Mesendoderm (in vitro differentiated cells): ENCODE results near the gene DDX46.
A peak's percentile ranks its signal among the peaks of the same experiment; 100 is the strongest.

Experiments
- DNase-seq: peaks from one replicate; pipeline ENCODE4 v3.0.0; 2013
- H2AK5ac ChIP-seq: 2 replicates; pipeline ENCODE4 v1.6.1; 2013; ENCODE audit warnings: low read length, inconsistent platforms
- H2BK120ac ChIP-seq: 2 replicates; pipeline ENCODE4 v1.6.1; 2013; ENCODE audit warnings: low read depth, mild to moderate bottlenecking, low read length, moderate library complexity, mixed read lengths
- H2BK15ac ChIP-seq: replicated peaks from 2 replicates; pipeline ENCODE4 v1.6.1; 2013; ENCODE audit warnings: low read depth, mild to moderate bottlenecking, moderate library complexity
- H2BK5ac ChIP-seq: 2 replicates; pipeline ENCODE4 v1.6.1; 2013; ENCODE audit warnings: low read length, inconsistent platforms
- H3K18ac ChIP-seq: 2 replicates; pipeline ENCODE4 v1.6.1; 2013; ENCODE audit warnings: mild to moderate bottlenecking, low read length, mixed read lengths
- H3K23ac ChIP-seq: one replicate; pipeline ENCODE4 v1.6.1; 2013; ENCODE audit warnings: low read length
- H3K27ac ChIP-seq: 2 replicates; pipeline ENCODE4 v1.5.1; 2013; ENCODE audit warnings: low read depth, mild to moderate bottlenecking, inconsistent platforms, low read length, moderate library complexity
- H3K27me3 ChIP-seq: 2 replicates; pipeline ENCODE4 v1.6.1; 2013; ENCODE audit warnings: low read length, control low read depth, mild to moderate bottlenecking, inconsistent platforms; ENCODE audit not compliant: insufficient read depth, poor library complexity
- H3K36me3 ChIP-seq: 2 replicates; pipeline ENCODE4 v1.6.1; 2013; ENCODE audit warnings: low read length, inconsistent platforms; ENCODE audit not compliant: control insufficient read depth, insufficient read depth
- H3K4ac ChIP-seq: one replicate; pipeline ENCODE4 v1.6.1; 2013; ENCODE audit warnings: low read depth, mild to moderate bottlenecking, low read length, moderate library complexity
- H3K4me1 ChIP-seq: 2 replicates; pipeline ENCODE4 v1.6.1; 2013; ENCODE audit warnings: low read depth, low read length, inconsistent platforms; ENCODE audit not compliant: control insufficient read depth
- H3K4me2 ChIP-seq: 2 replicates; pipeline ENCODE4 v1.6.1; 2013; ENCODE audit warnings: low read length
- H3K4me3 ChIP-seq: 2 replicates; pipeline ENCODE4 v1.5.1; 2013; ENCODE audit warnings: mild to moderate bottlenecking, low read length
- H3K56ac ChIP-seq: one replicate; pipeline ENCODE4 v1.6.1; 2013; ENCODE audit warnings: low read length
- H3K79me1 ChIP-seq: 2 replicates; pipeline ENCODE4 v1.6.1; 2013; ENCODE audit warnings: low read length, inconsistent platforms
- H3K79me2 ChIP-seq: 2 replicates; pipeline ENCODE4 v1.6.1; 2013; ENCODE audit warnings: mild to moderate bottlenecking, low read length; ENCODE audit not compliant: control insufficient read depth, insufficient read depth
- H3K9ac ChIP-seq: 2 replicates; pipeline ENCODE4 v1.6.1; 2013; ENCODE audit warnings: low read length, inconsistent platforms
- H4K5ac ChIP-seq: one replicate; pipeline ENCODE4 v1.6.1; 2013; ENCODE audit warnings: low read length
- H4K8ac ChIP-seq: one replicate; pipeline ENCODE4 v1.6.1; 2013; ENCODE audit warnings: low read depth, mild to moderate bottlenecking, control low read depth, low read length, moderate library complexity
- WGBS: extraction: QIAGEN DNeasy Blood & Tissue Kit; methylation state at CpG from one replicate; pipeline ENCODE4 v1.1.7; 2013; ENCODE audit warnings: low lambda C conversion rate, missing lambda C conversion rate; ENCODE audit not compliant: insufficient coverage; ENCODE audit errors: extremely low coverage; 5-methylcytosine and 5-hydroxymethylcytosine counted together

DDX46 gene

DNA sequence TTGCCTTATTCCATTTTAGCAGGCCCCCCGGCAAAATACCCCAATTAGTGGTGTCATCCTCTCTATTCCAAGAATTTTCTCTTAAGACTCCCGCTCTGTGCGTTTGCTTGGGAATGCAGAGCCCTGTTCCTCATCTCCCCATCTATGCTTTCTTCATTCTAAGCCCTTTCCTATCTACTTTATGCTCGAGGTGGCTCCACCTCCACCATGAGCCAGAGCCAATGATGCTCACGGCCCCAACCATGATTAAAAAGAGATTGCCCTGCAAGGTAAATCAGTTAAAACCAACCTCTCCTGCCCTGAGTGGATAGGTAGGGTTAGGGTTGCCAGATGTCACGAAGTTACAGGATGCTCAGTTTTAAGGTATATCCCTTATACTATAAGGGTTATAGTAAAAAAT is 114.9 kb downstream of the DDX46 start:
- no peak overlapping the region for H3K4me3 ChIP-seq
- H3K27ac ChIP-seq: no peak overlapping the region
- no peaks in the 10 kb centered on the region for H3K36me3 ChIP-seq
- DNase-seq: peak; percentile 32
- H3K4me2 ChIP-seq: no peak overlapping the region
- no peak overlapping the region for H2AK5ac ChIP-seq
- no peaks in the 10 kb centered on the region for H3K79me1 ChIP-seq
- no peak overlapping the region for H3K18ac ChIP-seq
- H4K8ac ChIP-seq: peak overlapping the region; percentile 96
- H3K79me2 ChIP-seq: no peaks in the 10 kb centered on the region
- H3K4ac ChIP-seq: no peak overlapping the region
- no peaks in the 10 kb centered on the region for H3K27me3 ChIP-seq
- no peak overlapping the region for H3K23ac ChIP-seq
- no CpG with 5 or more reads among the region's 6 CpGs for WGBS
- no peak overlapping the region for H2BK5ac ChIP-seq
- no peak overlapping the region for H2BK120ac ChIP-seq
- peak overlapping the region; percentile 8 for H4K5ac ChIP-seq
- peak overlapping the region; percentile 83 for H3K9ac ChIP-seq
- peak overlapping the region; percentile 93 for H3K56ac ChIP-seq
- peaks cover 2% of the 10 kb centered on the region for H3K4me1 ChIP-seq
- no peak overlapping the region for H2BK15ac ChIP-seq

- peak within 1 kb of the TSS; percentile 77 for H3K4me2 ChIP-seq
- H3K9ac ChIP-seq: peak within 1 kb of the TSS; percentile 98
- H3K79me1 ChIP-seq: no peaks in the 10 kb centered on the region
- no peaks in the 10 kb centered on the region for H3K27me3 ChIP-seq
- H3K4ac ChIP-seq: peak within 1 kb of the TSS; percentile 74
- peaks cover 2% of the 10 kb centered on the region for H3K4me1 ChIP-seq
- H3K56ac ChIP-seq: peak within 1 kb of the TSS; percentile 100
- H2BK5ac ChIP-seq: peak within 1 kb of the TSS; percentile 95
- H3K4me3 ChIP-seq: peak within 1 kb of the TSS; percentile 93
- H2BK15ac ChIP-seq: no peak within 1 kb of the TSS
- WGBS: no CpG with 5 or more reads among the region's 79 CpGs
- peak within 1 kb of the TSS; percentile 99 for H3K23ac ChIP-seq
- H3K18ac ChIP-seq: peak within 1 kb of the TSS; percentile 72
- H3K79me2 ChIP-seq: no peaks in the 10 kb centered on the region
- peak within 1 kb of the TSS; percentile 17 for H2BK120ac ChIP-seq
- peak within 1 kb of the TSS; percentile 96 for H4K8ac ChIP-seq
- no peak within 1 kb of the TSS for H2AK5ac ChIP-seq
- peak within 1 kb of the TSS; percentile 8 for H4K5ac ChIP-seq
- DNase-seq: peak; percentile 93
- no peaks in the 10 kb centered on the region for H3K36me3 ChIP-seq
- H3K27ac ChIP-seq: peak within 1 kb of the TSS; percentile 72
Measured at GRCh38 chr5:134873987-134874830, 115.6 kb downstream of the DDX46 start, which contains the start of gene TXNDC15. TXNDC15 (plus strand) TSS chr5:134874371; CDS start chr5:134874428, 57 bp downstream.

DNA sequence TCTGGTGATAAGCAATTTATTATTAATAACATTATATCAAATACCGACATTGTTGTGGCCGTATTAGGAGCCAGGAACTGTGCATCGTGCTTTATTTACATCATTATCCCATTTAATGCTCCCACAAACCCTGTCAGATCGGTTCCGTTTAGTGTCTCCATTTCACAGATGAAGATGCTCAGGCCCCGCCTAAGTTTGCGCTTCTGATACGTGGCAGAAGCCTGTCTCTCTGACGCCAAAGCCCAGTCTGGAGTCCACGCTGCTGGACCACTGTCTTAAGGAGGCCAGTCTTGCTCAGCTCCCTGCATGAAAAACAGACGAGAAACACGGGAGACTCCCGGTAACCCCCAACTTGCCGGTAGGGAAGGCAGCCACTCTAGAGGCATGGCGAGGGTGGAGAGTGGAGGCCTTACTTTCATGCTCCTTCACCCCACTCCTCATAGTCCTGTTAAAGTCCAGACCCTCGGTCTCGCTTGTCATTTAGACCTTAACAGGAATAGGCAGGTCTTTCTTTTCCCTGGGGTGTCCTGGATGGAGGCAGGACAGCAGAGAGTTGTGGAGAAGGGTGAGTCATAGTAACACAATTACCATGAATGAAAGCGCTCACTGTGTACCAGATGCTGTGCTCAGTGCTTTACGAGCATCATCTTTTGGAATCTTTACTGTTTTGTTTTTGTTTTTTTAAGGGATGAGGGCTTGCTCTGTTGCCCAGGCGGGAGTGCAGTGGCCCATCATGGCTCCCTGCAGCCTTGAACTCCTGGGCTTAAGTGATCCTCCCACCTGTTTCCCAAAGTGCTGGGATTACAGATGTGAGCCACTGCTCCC is 116.5 kb downstream of the DDX46 start:
- H3K4me2 ChIP-seq: peak overlapping the region; percentile 31
- H3K18ac ChIP-seq: peak overlapping the region; percentile 21

GRCh38 chr5:134877159-134877558 is 118.6 kb downstream of the DDX46 start:
- no peak overlapping the region for H4K8ac ChIP-seq
- H3K4ac ChIP-seq: no peak overlapping the region
- no peak overlapping the region for H2BK15ac ChIP-seq
- H3K27ac ChIP-seq: no peak overlapping the region
- no peak overlapping the region for H3K18ac ChIP-seq
- no peak overlapping the region for H3K4me3 ChIP-seq
- no peak overlapping the region for H3K23ac ChIP-seq
- no peak overlapping the region for H3K4me2 ChIP-seq
- H3K79me2 ChIP-seq: no peaks in the 10 kb centered on the region
- no peaks in the 10 kb centered on the region for H3K79me1 ChIP-seq
- no peak overlapping the region for H4K5ac ChIP-seq
- no peak overlapping the region for H2BK5ac ChIP-seq
- no peak overlapping the region for H3K9ac ChIP-seq
- H3K4me1 ChIP-seq: peaks cover 2% of the 10 kb centered on the region
- DNase-seq: no peak
- no peak overlapping the region for H2BK120ac ChIP-seq
- no peaks in the 10 kb centered on the region for H3K27me3 ChIP-seq
- peak overlapping the region; percentile 15 for H3K56ac ChIP-seq
- no peaks in the 10 kb centered on the region for H3K36me3 ChIP-seq
- no peak overlapping the region for H2AK5ac ChIP-seq

More for the DNA sequence above, 116.5 kb downstream of the DDX46 start:
- DNase-seq: peak; percentile 34
- Histone ChIP-seq H3K23ac (no peak overlapping the region), H2BK5ac (no peak overlapping the region), H2BK15ac (no peak overlapping the region), H2BK120ac (no peak overlapping the region), H3K79me2 (no peaks in the 10 kb centered on the region), H3K9ac (peak overlapping the region; percentile 98), H3K56ac (peak overlapping the region; percentile 100), H3K4me1 (peaks cover 2% of the 10 kb centered on the region), H3K36me3 (no peaks in the 10 kb centered on the region), H3K79me1 (no peaks in the 10 kb centered on the region), H2AK5ac (no peak overlapping the region), H4K5ac (no peak overlapping the region), H3K27me3 (no peaks in the 10 kb centered on the region), H3K4ac (peak overlapping the region; percentile 2), H3K27ac (no peak overlapping the region), H3K4me3 (peak overlapping the region; percentile 93), H4K8ac (no peak overlapping the region)
- WGBS: no CpG with 5 or more reads among the region's 20 CpGs

DNA sequence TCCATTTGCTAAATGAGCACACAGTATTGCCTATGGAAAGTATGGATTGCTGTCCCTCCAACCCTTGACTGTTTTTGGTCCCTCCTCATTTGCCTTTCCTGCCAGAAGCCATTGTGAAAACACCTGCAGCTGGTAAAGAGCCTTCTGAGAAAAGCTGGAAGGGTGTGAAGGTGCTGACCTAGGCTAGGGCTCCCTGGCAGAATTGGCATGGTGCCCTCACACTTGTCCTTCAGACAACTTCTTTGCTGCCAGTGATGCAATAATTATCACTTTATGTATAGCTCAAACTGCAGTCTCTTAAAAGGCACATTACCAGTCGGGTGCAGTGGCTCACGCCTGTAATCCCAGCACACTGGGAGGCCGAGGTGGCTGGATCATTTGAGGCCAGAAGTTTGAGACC is 119.8 kb downstream of the DDX46 start:
- Histone ChIP-seq H3K9ac (no peak overlapping the region), H2AK5ac (no peak overlapping the region), H2BK15ac (no peak overlapping the region), H3K36me3 (no peaks in the 10 kb centered on the region), H3K4me3 (no peak overlapping the region), H3K23ac (no peak overlapping the region), H4K5ac (no peak overlapping the region), H3K56ac (no peak overlapping the region), H3K18ac (no peak overlapping the region), H2BK5ac (no peak overlapping the region), H4K8ac (no peak overlapping the region), H2BK120ac (no peak overlapping the region), H3K79me1 (no peaks in the 10 kb centered on the region), H3K27me3 (no peaks in the 10 kb centered on the region), H3K4ac (no peak overlapping the region), H3K4me1 (peaks cover 2% of the 10 kb centered on the region), H3K79me2 (no peaks in the 10 kb centered on the region), H3K27ac (no peak overlapping the region), H3K4me2 (no peak overlapping the region)
- WGBS: no CpG with 5 or more reads among the region's 3 CpGs
- no peak for DNase-seq
